HG03457 (cell line): ENCODE data around the gene PATE1.
"Not testable (repeated sequence)": the region's sequence is repeated elsewhere in the genome, so short reads cannot be mapped to it uniquely, and the experiment has no call there.

Experiments used
- ATAC-seq: cut with Tn5 transposase; IDR thresholded peaks from one replicate; pipeline ENCODE4 v1.9.1; 2021; ENCODE audit warnings: moderate number of reproducible peaks; ENCODE audit not compliant: unreplicated experiment

Gene PATE1, protein sequence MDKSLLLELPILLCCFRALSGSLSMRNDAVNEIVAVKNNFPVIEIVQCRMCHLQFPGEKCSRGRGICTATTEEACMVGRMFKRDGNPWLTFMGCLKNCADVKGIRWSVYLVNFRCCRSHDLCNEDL

DNA sequence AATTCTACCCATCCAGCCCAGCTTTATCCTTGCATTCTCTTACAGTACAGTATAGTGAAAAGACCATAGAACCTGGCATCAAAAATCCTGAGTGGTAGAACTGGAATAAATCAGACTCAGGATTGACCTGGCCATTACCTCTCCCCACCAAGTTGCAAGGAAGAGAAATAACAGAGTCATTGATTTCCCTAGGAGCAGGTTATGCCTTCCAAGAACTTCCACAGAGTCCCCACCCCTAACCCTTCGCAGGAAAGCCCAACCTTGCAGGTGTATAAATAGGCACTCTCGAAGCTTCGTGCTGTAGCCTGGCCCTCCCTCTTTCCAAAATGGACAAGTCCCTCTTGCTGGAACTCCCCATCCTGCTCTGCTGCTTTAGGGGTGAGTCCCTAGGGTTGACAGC is at the start of gene PATE1:
Gene PATE1 (plus strand): TSS at position 301 of the 400 bp plus-strand sequence. CDS start 26 bp downstream, at position 327.
- ATAC-seq = no peak

DNA sequence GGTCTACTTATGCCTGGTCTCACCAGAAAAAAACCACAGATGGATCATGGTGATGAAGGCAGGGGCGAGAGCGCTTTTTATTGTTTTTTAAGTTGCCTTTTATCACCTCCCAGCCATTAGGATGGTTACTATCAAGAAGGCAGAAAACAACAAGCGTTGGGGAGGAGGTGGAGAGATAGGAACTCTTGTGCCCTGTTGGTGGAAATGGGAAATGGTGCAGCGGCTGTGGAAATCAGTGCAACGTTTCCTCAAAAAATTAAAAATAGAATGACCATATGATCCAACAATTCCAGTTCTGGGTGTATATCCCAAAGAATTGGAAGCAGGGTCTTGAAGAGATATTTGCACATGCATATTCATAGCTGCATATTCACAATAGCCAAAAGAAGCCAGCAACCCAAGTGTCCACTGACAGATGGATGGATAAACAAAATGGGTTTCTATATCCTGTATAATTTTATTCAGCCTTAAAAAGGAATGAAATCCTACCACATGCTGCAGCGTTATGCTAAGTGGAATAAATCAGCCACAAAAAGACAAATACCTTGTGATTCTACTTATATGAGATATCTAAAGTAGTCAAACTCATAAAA is 45.0 kb upstream of the PATE1 start:
- no peak for ATAC-seq

DNA sequence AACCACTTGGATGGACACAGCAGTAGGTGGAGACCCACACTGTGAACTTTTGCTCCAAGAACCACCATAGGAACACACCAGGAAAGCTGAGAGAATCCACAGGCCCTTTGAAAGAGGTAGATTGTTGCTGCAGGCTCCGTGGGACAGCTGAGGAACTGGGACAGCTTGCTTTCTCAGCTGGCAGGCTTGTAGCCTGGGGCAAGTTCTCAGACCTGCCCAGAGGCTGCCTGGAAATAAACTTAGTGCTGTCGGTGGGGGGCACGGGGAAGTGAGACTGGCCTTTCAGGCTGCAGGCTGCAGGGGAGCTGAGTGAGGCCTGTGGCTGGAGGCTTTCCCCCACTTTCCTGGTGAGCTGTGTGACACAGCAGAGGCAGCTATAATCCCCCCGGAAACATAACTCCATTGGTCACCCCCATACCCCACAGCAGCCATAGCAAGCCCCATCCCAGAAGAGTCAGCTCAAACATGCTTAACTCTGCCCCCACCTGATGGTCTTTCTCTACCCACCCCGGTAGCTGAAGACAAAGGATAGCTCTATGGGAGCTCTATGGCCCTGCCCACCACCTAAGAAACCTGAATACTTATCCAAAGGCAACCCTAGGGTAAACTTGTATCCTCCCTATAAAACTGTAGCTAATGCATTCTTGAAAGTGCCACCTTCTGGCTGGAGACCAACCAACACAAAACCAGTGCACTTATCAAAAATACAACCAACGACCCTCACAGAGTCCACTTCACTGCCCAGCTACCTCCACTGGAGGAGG is 44.0 kb upstream of the PATE1 start:
- ATAC-seq = no peak

DNA sequence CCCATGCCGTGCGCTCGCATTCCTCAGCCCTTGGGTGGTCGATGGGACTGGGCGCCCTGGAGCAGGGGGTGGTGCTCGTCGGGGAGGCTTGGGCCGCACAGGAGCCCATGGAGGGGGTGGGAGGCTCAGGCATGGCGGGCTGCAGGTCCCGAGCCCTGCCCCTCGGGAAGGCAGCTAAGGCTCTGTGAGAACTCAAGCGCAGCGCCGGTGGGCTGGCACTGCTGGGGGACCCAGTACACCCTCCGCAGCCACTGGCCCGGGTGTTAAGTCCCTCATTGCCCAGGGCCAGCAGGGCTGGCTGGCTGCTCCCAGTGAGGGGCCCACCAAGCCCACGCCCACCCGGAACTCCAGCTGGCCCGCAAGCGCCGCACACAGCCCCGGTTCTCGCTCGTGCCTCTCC is 41.4 kb upstream of the PATE1 start:
- ATAC-seq = not testable (repeated sequence)

DNA sequence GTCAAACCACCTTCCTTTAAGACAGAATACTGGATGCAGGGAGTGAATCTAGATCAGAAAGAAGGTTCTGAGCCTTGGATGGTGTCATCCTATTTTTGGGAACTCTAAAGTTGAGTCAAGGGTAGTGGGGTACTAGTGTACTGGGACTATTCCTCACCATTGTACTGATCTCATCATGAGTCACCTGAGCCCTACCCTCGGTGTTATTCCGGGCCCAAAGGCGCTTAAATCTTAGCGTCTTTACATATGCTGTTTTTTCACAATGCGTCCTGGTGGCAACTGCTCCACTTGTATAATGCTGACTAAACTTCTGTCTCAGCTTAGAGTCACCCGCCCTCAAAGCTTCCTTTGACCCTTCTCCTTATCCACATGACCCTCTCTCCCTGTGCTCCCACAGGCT is 25.3 kb upstream of the PATE1 start:
- no peak for ATAC-seq

DNA sequence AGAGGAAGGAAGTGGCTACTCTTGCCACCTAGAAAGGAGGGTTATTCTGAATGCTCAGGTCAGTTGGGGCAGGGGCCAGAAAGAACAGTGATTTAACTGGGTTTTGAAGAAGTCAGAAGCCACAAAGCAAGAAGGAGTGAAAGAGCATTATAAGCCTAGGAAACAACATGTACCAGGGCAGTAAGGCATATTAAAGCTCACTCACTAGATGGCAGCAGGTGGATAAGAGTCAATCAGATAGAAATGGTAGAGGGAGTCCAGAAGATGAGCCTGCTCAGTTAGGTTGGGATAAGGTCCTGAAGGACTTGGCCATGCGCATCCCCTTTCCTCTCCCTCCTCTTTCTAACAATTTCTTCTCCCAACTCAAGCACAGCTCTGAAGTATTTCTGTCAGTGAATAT is 22.0 kb upstream of the PATE1 start:
- ATAC-seq = no peak

DNA sequence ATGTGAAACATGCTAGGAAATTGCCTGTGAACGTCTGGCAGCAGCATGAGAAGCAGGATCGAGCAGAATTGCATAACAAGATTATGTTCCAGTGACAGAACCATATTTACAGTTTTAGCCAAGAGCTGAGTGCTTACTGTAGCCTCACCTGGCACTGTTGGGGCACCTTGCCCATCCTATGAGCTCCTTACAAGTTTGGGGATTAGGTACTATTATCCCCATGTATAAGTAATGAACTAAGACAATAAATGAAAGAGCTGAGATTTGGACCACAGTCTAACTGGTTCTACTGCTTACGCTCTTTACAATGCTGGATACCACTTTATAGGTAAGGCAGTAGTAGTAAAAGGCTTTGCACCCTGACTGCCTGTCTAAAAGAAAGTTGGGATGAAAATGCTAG is 17.1 kb upstream of the PATE1 start:
- ATAC-seq = no peak

DNA sequence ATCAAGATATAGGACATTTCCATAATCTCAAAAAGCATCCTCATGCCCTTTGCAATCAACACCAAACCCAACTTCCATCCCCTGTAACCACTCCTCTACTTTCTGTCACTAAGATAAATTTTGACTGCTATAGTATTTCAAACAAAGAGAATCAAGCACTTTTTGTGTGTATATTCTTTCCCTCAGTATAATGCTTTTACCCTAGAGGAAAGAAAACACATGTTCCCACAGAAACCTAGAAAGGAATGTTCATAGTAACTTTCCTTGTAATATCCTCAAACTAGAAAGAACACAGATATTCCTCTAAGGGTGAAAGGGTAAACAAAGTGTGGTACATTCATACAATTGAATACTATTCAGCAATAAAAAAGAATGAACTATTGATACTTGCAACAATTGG is 5.5 kb upstream of the PATE1 start:
- ATAC-seq = no peak

DNA sequence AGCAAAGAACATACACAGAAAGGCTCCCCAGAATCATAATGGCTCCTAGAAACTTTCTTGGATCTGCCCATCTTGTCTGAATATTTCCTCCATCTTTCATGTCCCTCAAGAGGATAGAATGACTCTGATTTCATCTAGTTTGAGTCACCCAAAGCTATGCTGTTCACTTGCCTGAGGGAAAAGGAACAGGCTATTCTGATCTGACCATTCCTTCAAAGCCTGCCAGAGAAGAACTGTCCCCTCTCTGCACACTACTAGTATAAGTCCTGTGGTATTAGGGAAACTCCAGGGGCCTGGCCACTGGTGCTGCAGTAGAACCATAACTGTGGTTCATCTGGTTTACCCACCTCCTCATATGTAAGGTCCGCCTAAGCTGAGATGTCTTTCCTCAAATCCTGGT is 2.4 kb upstream of the PATE1 start:
- ATAC-seq = no peak

DNA sequence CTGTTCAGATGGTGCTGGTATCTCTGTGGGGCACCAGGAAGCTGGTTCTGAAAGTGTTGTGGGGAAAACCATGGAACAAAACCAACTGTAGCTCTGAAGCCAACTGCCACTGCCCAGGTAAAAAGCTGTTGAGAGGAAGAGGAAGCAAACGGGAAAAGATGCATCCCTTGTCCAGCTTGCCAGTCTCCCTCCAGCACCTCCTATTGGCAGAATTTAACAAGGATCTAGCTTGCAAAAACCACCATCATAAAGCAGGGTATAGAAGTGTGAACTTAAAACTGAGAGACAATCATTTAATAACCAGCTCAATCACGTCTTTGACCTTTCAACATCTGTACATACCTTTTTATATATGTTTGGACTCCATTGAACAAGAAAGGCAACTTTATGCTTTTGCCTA is 4.5 kb downstream of the PATE1 start:
- ATAC-seq = no peak

DNA sequence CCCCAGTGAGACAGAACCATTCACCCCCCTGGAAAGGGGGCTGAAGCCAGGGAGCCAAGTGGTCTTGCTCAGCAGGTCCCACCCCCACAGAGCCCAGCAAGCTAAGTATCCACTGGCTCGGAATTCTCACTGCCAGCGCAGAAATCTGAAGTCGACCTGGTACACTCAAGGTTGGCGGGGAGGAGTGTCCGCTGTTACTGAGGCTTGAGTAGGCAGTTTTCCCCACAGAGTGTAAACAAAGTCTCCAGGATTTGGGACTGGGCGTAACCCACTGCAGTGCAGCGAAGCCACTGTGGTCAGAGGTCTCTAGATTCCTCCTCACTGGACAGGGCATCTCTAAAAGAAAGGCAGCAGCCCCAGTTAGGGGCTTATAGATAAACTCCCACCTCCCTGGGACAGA is 10.0 kb downstream of the PATE1 start:
- no peak for ATAC-seq

DNA sequence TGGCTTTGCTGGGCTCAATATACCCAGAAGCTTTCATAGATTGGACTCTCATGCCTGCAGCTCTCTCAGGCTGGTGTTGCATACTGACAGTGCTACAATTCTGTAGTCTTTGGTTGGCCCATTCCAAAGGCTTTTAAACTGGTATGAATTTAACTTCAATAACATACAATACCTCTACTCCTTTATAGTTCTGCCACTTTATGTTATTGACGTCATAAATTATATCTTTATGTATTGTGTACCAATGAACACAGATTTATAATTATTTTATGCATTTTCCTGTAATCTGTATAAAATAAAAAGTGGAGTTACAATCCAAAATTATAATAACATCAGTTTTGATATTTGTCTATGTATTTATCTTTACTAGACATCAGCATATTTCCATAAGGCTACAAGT is 16.4 kb downstream of the PATE1 start:
- no peak for ATAC-seq

DNA sequence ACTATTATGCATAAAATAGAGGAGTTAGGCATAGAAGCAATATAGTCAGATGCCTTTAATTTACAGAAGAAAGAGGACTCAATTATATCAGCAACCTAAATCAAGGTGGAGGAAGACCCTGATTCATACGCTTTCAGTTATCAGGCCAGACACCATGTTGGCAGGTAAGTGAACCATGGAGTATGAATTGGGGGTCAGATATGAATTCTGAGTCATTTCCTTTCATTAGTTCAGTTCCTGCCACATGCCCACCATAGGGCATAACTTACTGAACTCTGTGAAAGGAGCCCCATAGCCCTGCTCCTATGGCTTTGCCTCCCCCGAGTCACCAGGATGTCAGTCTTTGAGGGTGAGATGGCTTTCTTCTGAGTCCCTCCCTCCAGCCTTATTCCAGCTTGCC is 17.4 kb downstream of the PATE1 start:
- no peak for ATAC-seq

DNA sequence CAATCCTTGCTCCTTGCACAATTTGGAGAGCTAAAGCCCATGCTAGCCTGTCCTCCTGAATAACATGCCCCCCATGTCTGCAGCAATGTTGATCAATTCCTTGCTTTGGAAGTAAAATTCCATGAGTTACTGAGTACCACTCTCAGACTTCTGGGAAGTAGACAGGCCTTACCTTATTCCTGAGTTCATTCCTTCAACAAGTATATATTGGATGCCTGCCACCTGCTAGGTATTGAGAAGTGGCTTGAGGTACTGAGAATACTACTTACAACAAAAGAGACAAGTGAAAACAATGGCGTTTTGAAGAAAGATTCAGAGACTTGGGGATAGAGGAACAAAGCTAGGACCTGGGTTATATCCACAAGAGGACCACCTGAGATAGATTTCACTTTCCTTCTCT is 20.2 kb downstream of the PATE1 start:
- ATAC-seq = no peak

DNA sequence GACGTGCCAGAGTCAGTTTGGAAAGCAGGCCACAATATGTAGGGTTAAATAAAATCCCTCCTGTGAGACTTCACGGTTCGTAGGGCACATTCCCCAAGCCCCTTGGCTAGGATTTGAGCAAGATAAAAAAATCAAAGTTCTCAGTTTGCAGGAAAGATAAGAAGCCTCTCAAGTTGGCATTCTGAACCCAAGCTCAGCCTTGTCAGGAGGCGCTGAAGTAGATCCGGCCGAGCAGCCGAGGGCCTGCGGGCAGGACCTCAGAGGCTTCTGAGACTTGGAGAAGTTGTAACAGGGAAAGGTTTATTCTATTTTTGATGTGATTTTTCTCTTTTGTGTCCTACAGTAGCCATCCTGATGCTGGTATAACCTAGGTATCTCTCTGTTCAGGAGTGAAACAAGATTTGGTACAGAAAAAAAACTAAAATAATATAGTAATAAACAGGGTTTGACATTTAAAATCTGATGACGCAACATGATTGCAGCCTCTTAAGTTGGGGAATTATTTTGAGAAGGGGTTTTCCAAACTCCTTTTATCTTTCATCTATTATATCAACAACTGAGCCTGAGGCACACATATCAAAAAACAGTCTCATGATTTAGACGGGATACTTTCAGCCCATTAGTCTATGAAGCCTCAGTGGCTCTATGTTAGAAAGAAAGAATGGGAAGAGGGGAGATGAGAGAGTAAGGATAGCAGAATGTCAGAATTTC is 22.4 kb downstream of the PATE1 start:
- no peak for ATAC-seq

DNA sequence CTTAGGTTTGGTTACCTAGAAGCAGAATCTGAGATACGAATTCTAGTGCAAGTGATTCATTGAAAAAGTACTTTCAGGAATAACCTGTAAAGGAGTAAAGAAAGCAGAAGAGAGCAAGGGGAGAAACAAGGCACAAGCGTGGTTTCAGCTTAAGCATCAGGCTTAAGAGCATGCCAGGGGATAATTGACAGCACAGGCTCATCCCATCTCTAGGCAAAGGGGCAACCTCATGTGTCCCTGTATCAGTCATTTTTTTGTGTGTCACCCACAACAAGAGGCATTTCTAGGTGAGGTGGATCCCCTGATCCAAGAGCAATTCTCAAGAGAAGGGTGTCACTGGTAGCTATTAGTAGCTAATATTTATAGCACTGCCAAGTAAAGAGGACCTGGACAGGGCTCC is 24.5 kb downstream of the PATE1 start:
- no peak for ATAC-seq

DNA sequence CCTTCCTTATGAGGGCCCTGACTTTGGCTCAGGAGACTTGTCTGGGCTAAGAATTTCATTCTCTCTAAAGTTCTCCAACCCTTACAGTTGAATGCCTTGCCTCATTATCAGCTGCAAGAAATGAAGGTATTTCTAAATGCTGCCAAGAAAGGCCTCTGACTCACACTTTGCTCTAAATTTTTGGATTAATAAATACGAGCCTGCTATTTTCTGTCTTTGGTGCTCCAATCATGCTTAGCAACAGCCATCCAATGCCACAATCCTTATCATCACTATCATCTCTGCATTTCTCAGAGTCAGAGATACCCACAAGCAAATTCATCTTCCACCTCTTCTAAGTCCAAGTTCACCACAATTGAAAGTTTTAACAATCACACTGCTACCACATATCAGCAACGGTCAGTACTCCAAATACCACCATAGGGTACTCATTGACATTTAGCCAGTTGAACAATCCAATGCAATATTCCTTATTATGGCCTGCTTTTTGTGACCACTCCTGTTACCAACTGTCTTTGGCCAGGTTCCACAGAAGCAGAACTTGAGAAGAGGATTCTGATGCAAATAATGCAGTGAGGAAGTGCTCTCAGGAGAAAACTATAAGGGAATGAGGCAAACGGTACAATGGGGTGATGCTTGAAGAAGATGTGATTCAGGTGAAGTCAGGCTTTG is 26.9 kb downstream of the PATE1 start:
- ATAC-seq = no peak

DNA sequence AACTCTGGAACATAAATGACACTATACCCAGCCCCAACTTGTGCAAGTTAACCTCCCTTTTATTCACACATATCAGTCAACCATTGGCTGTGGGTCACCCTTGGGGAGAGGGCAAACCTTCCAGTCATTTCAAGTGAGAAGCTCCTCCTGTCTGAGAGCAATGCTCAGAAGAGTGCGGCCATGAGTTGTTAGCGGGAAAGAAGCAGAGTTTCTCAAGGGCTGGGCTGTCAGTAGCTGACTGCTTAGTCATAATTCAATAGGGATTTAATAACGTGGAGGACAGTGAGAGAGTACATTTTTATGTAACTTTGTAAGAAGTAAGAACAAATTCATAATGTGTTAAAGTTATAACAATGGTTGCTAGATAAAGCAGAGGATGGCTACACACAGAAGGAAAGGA is 27.4 kb downstream of the PATE1 start:
- no peak for ATAC-seq

DNA sequence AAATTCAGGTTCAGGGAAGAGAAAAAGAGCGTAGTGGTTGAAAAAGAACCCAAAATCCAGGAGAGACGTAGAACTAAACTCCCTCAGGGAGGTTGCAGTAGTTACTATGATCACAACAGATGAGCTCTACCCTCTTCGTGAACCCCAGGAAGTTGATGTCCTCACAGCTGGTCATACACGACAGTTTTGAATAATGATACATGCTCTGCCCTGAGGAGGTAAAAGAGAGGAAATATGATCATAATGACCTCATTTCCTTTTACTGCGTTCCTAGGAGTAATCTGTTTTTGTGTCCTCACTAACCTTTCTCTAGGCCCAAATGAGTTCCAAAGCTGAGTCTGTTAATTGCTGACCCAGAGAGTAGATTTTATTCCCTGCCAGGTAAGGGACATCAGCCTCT is 31.2 kb downstream of the PATE1 start:
- no peak for ATAC-seq

DNA sequence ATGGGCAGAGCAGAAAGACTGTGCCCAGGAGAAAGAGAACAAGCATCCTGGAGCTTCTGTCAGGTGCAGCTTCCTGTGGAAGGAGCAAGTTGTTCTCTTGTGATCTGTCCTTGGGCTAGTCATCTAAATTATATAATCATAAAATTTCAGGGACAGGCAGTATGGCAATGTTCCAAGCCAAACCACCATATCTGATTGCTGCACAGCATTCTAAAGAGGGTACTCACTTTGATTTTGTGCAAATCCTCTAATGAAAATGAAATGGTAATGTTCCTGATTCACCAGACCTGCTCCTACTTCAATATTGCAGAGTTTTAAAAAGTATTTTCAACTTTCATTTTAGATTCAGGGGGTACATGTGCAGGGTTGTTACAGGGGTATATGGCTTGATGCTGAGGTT is 32.6 kb downstream of the PATE1 start, which contains the start of gene PATE2:
Gene PATE2 (minus strand): TSS at position 101 of the 400 bp plus-strand sequence. CDS start 55 bp downstream, at position 46.
- no peak for ATAC-seq

DNA sequence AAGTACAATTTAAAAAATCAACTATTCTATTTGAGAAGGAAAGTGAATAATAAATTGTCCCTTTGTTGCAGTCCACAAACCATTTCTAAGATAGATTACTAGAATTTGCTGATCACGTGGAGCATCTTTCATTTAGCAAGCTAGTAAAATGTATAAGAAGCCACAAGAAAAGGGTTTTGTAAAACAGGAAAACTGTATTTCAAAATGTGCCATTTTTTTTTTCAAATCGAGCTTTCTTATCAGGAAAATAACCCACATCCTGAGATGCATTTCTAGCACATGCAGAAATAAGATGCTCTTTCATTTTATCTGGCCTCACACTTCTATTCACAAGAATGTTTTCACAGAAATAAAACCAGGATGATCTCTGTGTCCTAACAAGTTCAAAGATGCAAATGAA is 38.6 kb downstream of the PATE1 start:
- no peak for ATAC-seq
